Limb (tissue), 2 donors: ENCODE results near the gene PHF21A.
"Not testable (repeated sequence)": the region's sequence is repeated elsewhere in the genome, so short reads cannot be mapped to it uniquely, and the experiment has no call there.

ENCODE experiments used
- DNase-seq, 2 donors: peaks; one replicate each; pipeline ENCODE4 v3.0.0-alpha.2; 2016; ENCODE audit errors: extremely low spot score in 2 of 2

The PHF21A gene

DNA sequence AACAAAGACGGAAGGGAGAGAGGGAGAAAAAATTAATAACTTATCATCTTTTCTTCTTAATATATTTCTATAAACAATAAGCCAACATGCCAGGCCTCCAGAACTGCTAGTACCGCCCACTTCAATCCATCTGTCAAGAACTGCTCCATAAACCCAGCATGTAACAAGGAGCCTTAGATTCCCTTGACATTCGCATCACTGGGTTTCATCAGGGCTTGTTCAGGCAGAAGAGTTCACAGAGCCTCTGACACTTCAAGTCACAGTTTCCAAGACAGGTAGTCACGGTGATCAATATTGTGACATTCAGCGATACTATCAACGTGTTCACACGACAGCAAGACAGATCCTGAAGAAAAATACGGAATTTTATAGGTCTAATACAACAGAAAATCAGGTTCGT is 137.1 kb downstream of the PHF21A start:
- no peak for DNase-seq

GRCh38 chr11:45983471-45983845 is 137.8 kb downstream of the PHF21A start:
- no peak for DNase-seq

DNA sequence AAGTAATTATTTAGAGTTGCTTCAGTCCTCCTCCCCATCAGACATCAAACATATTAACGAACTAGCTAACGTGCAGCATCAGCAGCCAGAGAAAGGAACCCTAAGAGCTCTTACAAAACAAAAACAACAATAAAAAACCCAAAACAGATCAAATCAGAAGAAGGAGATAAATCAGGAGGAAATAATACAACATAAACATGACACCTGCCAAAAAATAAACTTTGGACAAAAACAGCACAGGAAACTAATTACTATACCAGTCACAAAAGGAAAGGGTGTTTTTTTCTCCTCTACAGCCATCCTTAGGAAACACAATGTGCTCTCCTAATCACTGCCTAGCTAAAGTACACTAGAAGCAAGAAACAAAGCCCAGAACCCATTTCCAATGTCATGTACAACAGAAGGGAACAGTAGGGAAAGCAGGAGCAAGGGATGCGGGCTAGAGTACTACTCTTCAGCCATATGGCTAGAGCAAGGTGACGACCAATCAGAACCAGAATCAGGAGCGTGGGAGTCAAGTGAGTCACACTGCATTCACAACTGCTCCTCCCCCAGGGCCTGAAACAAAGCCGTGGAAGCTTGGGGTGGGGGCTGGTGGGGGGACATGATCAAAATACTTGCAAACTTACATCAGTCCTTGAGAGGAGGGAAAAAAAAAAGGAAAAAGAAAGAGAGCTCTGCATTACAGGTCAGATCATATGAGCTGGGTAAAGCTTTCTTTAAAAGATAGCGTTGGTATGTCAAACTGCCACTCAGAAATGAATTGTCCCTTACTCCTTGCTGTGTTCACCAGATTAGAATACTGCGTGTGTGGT is 138.4 kb downstream of the PHF21A start:
- no peak for DNase-seq

- DNase-seq: not testable (repeated sequence)
Observed at GRCh38 chr11:45981826-45982225, 139.4 kb downstream of the PHF21A start.

DNA sequence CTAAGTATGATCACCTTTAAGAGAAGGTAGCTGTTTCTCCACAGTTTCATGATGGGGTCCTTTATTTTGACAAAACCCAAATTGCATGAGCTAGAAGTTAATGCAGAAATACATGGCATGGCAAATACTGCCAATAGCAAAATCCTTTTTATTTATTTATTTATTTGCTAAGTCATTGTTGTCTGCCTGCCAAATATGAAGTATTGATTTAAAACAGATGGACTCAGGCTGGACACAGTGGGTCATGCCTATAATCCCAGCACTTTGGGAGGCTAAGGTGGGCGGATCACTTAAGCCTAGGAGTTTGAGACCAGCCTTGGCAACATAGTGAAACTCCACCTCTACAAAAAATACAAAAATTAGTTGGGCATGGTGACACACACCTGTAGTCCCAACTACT is 146.4 kb downstream of the PHF21A start:
- no peak for DNase-seq

DNA sequence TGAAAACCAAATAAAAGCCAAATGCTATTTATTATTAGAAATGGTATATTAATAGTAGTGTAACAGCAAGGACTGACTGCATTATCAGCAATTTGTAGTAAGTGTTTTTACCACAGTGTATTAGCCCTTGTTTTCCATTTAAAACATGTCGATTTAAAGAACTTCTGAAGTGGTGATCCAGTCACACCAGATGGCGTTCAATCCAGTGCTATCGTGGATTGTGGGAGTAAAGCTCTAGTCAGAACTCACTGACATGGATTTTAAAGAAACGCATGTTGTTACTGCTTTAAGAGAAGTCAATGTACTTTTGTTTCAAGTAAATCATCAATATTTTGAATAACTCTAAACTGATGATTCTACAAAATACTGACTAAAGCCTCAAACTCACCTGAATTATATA is 147.7 kb downstream of the PHF21A start:
- DNase-seq: no peak

- DNase-seq: no peak
Observed at GRCh38 chr11:45968901-45969300, 152.4 kb downstream of the PHF21A start.

DNA sequence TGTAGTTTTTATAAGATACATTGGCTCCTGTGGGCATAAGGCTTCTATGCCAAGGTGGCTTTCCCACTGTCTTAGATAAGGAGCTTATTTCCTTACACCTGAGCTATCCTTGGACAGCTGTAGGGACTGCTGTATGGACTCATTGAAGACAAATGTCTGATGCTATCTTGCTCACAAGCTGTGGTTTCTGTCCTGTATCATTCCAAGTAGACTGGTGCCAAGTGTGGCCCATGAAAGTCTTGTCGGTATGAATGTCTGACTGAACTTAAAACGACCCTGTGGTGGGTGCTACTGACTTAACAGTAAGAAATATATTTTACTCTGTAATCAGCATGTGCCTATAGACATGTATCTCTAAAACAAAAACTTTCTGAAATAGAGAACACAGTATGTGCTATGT is 153.7 kb downstream of the PHF21A start:
- no peak for DNase-seq

GRCh38 chr11:45964911-45965389 is 156.3 kb downstream of the PHF21A start:
- DNase-seq: peak; percentile 72 to 84

DNA sequence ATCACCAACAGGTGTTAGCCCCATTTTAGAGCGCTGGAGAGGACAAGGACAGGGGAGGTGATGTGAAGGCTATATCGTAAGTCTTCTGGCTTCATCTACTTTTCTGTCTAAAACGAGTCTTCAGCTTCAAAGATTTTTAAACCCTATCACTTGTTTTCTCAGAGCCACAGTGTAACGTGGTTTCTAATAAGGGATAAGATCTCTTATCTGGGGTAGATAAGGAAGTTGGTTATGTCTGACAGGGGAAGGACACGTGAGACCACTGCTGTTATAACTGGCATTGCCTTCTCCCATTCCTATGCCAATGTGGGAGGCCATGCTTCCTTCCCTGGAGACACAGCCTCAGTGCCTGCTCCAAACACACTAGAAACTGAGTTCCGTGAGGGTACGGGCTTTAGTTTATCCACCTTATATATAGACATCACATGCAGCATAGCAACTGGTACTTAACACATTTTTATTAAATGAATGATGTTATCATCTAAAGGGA is 159.5 kb downstream of the PHF21A start:
- DNase-seq: no peak

DNA sequence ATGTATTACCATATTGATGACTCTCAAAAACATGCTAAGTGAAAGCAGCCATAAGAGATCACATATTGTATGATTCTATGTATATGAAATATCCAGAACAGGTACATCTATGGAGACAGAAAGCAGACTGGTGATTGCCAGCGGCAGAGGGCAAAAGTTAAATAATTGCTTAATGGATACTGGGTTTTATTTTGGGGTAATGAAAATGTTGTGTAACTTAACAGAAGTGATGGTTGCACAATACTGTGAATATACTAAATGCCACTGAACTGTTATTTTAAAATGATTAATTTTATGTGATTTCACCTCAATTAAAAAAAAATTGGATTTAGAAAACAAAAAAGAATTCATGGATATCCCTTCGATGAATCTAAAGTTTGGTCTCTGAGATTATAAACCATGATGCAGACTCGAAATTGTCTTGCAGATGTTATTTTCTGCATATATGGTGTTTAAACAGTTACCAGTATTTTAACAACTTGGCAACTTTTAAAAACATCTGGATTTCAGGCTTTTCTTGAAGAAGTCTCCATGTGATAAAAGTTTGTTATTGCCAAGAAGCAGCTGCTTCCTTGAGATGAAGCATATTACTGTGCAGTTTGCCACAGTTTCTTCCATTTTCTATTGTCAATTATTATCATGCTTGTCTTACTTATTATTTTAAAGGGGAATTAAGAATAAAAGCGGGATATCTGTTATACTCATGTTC is 160.7 kb downstream of the PHF21A start:
- DNase-seq: no peak

DNA sequence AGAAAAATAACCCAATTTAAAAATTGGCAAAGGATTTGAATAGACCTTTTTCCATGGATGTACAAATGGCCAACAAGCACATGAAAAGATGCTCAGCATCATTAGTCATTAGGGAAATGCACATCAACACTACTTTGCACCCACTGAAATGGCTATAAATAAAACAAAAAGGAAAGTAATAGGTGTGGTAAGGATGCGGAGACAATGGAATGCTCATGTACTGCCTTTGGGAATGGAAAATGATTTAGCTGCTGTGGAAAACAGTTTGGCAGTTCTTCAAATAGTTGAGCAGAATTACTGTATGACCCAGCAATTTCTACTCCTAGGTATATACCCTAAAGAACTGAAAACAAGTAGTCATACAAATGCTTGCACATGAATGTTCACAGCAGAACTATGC is 161.4 kb downstream of the PHF21A start:
- no peak for DNase-seq

DNA sequence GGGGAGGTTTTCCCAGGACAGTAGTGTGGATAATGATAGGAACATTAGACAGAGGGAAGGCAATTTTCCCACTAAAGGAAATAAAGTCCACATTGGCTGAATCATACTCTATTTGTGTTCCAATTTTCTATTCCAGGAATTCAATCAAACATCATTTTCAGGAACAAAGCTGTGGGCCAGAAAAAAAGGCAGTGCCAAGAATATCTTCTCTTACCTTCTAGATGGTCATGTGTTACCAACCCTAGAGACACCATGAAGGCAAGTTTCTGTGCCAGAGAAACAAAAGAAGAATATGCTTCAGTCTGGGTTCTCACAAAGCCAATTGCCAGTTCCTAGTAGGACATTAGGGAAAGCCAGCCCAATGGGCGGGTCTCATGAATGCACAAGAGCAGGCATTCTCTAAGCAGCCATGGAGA is 171.3 kb downstream of the PHF21A start:
- no peak for DNase-seq

- no peak for DNase-seq
Observed at GRCh38 chr11:45948356-45948755, 172.9 kb downstream of the PHF21A start.

- DNase-seq: no peak
Observed at GRCh38 chr11:45947885-45948284, 173.4 kb downstream of the PHF21A start.

- no peak for DNase-seq
Observed at GRCh38 chr11:45945397-45945999, 175.8 kb downstream of the PHF21A start.

GRCh38 chr11:45942381-45942780 is 178.9 kb downstream of the PHF21A start:
- no peak for DNase-seq

DNA sequence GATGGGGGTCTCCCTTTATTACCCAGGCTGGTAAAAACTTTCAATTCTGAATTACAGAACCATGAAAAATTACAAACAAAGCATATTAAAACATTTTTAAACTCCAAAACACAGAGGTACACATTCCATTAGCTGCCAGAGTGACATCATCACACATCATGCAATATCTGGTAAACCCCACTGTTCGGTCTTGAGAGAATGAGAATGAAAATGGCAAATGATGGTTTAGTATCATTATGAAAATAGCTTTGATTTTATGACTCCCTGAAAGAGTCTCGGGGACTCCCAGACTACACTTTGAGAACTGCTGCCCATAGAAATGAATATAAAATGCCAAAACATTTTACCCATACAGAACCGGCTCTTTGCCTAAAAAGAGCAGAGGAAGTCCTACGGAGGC is 180.0 kb downstream of the PHF21A start:
- DNase-seq: no peak

DNA sequence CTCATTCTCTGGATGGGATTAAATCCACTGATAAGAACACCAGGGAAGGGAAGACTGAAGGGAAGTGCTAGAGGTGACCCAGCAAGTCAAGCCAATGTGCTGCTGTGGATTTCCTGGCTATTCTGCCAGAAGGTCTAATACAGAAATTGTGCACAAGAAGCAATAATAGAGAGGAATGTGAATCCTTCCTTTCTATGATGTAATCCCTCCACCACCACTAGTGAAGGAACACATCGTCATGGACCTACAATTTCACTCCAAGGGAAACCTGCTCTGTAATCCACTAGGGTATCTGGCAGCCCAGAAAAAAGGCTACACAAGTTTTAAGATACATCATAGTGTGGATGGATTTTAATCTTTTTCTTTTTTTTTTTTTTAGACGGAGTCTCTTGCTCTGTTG is 181.4 kb downstream of the PHF21A start:
- no peak for DNase-seq

GRCh38 chr11:45937916-45938315 is 183.3 kb downstream of the PHF21A start:
- no peak for DNase-seq

DNA sequence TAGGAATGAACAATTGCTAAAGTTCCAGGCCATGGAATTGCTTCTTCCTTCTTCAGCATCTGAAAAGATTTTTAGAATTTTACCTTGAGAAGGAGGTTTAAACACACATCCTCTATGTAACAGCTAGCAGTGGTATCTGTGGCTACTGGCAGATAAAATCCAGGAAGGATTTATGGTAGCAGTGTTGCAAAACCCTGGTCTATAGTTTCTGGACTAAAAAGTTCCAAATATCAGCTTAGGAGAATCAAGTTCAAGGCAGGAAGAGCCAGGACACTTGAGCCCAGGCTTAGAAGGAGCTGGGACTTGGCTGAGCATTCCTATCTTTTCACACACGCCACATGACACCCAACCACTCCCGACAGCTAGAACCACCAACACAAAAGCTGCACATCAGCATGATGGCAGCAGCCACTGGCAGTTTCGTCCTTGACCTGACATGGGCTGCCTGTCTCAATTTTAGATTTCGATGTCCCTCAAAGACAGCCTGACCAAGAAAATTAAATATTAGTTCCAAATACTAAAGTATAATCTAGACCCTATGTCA is 184.7 kb downstream of the PHF21A start:
- DNase-seq: no peak
